Spleen (tissue), 7 donors: ENCODE results near the gene SLC39A1.

ENCODE experiments used
- CTCF ChIP-seq, 11 experiments: fragments of 200-600 bp in 7 of 11; fragments of 450-650 bp in 4 of 11; sonication (generic) in 4 of 11; IDR thresholded peaks in 8 of 11; conservative IDR thresholded peaks in 3 of 11; 1 replicate in 7 of 11; 2 replicates in 4 of 11; pipeline versions ENCODE4 v1.4.0 to v1.8.0; 2016 to 2021; ENCODE audit warnings: antibody characterized with exemption in 11 of 11, inconsistent platforms in 4 of 11, mild to moderate bottlenecking in 1 of 11
- POLR2A ChIP-seq, 3 donors: fragments of 450-650 bp; IDR thresholded peaks; one replicate each; pipeline ENCODE4 v1.5.1; 2017; ENCODE audit warnings: antibody characterized with exemption in 3 of 3, mild to moderate bottlenecking in 1 of 3
- POLR2AphosphoS5 ChIP-seq, 3 donors: sonication (generic); formaldehyde crosslinking; IDR thresholded peaks; one replicate each; pipeline ENCODE4 v1.5.1; 2017; ENCODE audit warnings: antibody characterized with exemption in 3 of 3
- donor health status: DM: no; HTN: no; CAD: no; lungs with moderate emphysema.
- donor health status: DM: no; HTN: no; CAD: no.
- donor health status: DM: no; HTN: no; CAD: no.

GRCh38 chr1:153945795-153946621, 17.3 kb downstream of the SLC39A1 start:
- TF ChIP-seq CTCF (IDR thresholded peaks at IDR 0.05 in 8 of 11, conservative IDR thresholded peaks at IDR 0.05 in 3 of 11), result no peak
- peak in 2 of 3 donors; percentile 14 to 20 for TF ChIP-seq POLR2A (IDR thresholded peaks at IDR 0.05)
- TF ChIP-seq POLR2AphosphoS5 (IDR thresholded peaks at IDR 0.05), result peak; percentile 93 to 97 (median 94)
